T-helper 2 cell treated with Interferon-gamma antibody and Interleukin-4, amounts not matched to agents 100 ng/mL and 5 ng/mL, for 36 hours (primary cell): ENCODE measurements around the gene ORMDL3. TPM values are rescaled to one million over a fixed set of nuclear protein-coding genes. Genes with fewer than 3 reads are reported as not detected.
"Not testable (repeated sequence)": the region's sequence is repeated elsewhere in the genome, so short reads cannot be mapped to it uniquely, and the experiment has no call there.

ENCODE experiments used
- intact Hi-C: fragments of 100-400 bp; cut with micrococcal nuclease; formaldehyde crosslinking; loops from one replicate; pipeline ENCODE4 v1.15.1; 2023
- total RNA-seq: library from RNA; stranded (reverse); gene quantifications from 2 replicates; pipeline ENCODE4 v1.2.3, GENCODE V29; 2022

ORMDL3 gene
- total RNA-seq, 1 donor from 2014 or later = 134 TPM

GRCh38 chr17:39926588-39927100 lies 757 bp downstream of the ORMDL3 start:
- intact Hi-C loops = loop anchor here (1.0 to 10.0 kb wide), 7 partner anchors 23 to 172 kb away; partner anchors contain the start of genes IKZF3 and PSMD3

GRCh38 chr17:39926135-39926587 lies 1.2 kb downstream of the ORMDL3 start:
- intact Hi-C loops = loop anchor here (1.0 to 10.0 kb wide), 5 partner anchors 23 to 173 kb away; partner anchors contain the start of gene IKZF3

- intact Hi-C loops = loop anchor here (1.0 to 10.0 kb wide), 5 partner anchors 22 to 173 kb away; partner anchors contain the start of gene IKZF3
Observed at GRCh38 chr17:39925282-39926134, 1.9 kb downstream of the ORMDL3 start.

GRCh38 chr17:39924691-39925055 lies 2.7 kb downstream of the ORMDL3 start:
- intact Hi-C loops = loop anchor here (5.0 to 10.0 kb wide), 3 partner anchors 62 to 170 kb away; partner anchors contain the start of gene IKZF3

GRCh38 chr17:39923836-39924690 lies 3.3 kb downstream of the ORMDL3 start:
- intact Hi-C loops = loop anchor here (10.0 kb wide), 2 partner anchors 129 to 169 kb away; no protein-coding TSS in a partner anchor

- intact Hi-C loops = loop anchor here (10.0 kb wide), 2 partner anchors 128 to 168 kb away; no protein-coding TSS in a partner anchor
Observed at GRCh38 chr17:39923230-39923629, 4.2 kb downstream of the ORMDL3 start.

GRCh38 chr17:39922006-39922405 lies 5.4 kb downstream of the ORMDL3 start:
- intact Hi-C loops = loop anchor here (10.0 kb wide), 2 partner anchors 127 to 167 kb away; no protein-coding TSS in a partner anchor

- intact Hi-C loops = loop anchor here (10.0 kb wide), 2 partner anchors 127 to 167 kb away; no protein-coding TSS in a partner anchor
Observed at GRCh38 chr17:39921323-39921722, 6.1 kb downstream of the ORMDL3 start.

- intact Hi-C loops = loop anchor here (10.0 kb wide), 2 partner anchors 126 to 166 kb away; no protein-coding TSS in a partner anchor
Observed at GRCh38 chr17:39920218-39921210, 6.9 kb downstream of the ORMDL3 start.

GRCh38 chr17:39919087-39919683 lies 8.2 kb downstream of the ORMDL3 start:
- intact Hi-C loops = no loop called here

GRCh38 chr17:39916918-39917317 lies 10.5 kb downstream of the ORMDL3 start:
- intact Hi-C loops = no loop called here

- intact Hi-C loops = no loop called here
Observed at GRCh38 chr17:39915559-39915958, 11.8 kb downstream of the ORMDL3 start.

GRCh38 chr17:39913989-39914388 lies 13.4 kb downstream of the ORMDL3 start:
- intact Hi-C loops = no loop called here

GRCh38 chr17:39908789-39909352 lies 18.5 kb downstream of the ORMDL3 start:
- intact Hi-C loops = no loop called here

GRCh38 chr17:39904990-39905288 lies 22.5 kb downstream of the ORMDL3 start:
- intact Hi-C loops = no loop called here

GRCh38 chr17:39903158-39903884 lies 24.1 kb downstream of the ORMDL3 start:
- intact Hi-C loops = loop anchor here (1.0 kb wide), 1 partner anchor 23 kb away; no protein-coding TSS in a partner anchor

- intact Hi-C loops = not testable (repeated sequence)
Observed at GRCh38 chr17:39902027-39902426, 25.4 kb downstream of the ORMDL3 start.

- intact Hi-C loops = no loop called here
Observed at GRCh38 chr17:39899215-39899614, 28.2 kb downstream of the ORMDL3 start.

- intact Hi-C loops = no loop called here
Observed at GRCh38 chr17:39898088-39898487, 29.3 kb downstream of the ORMDL3 start.
